GM19372 (cell line): Measurements from ENCODE around the gene CCDC97.
A peak's percentile ranks its signal among the peaks of the same experiment; 100 is the strongest.
"Not testable (repeated sequence)": the region's sequence is repeated elsewhere in the genome, so short reads cannot be mapped to it uniquely, and the experiment has no call there.

Experiments
- ATAC-seq: cut with Tn5 transposase; IDR thresholded peaks from one replicate; pipeline ENCODE4 v1.9.1; 2021; ENCODE audit warnings: mild to moderate bottlenecking, low read depth, moderate library complexity; ENCODE audit not compliant: unreplicated experiment

CCDC97 gene

DNA sequence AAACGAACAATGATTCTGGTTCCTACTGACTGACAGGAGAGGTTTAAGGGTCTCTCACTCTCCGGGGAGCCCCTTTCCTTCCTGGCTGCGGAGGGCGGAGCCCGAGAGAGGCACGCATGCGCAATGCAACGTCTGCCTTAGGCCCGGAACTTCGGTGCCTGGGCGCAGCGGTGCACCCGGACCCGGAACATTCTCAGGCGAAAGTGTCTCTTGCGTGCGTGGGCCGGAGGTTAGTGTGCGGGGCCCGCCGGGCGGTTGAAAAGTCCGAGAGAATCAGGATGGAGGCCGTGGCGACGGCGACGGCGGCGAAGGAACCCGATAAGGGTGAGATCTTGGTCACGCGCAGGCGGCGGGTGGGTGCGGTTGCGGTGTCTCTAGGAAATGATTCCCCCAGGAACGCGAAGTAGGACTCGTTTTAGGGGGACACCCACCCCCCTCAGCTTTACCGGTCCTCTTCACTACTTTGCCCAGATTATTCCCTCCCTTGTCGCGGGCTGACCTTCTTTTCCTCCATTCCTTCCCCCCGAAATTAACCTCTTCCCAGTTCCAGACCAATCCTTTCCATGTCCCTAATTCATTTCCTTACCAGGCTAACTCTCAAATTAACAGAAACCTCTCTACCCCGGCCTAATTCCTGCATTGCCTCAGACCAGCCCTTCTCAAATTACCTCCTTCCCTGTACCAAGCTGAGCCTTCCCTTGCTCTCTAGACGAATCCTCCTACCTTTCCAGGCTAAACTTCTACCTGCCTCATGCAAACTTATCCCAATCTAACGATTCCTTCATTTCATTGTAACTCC lies at the start of gene CCDC97:
TSS of gene CCDC97 (plus strand) at position 140 of the 799 bp plus-strand sequence. CDS start at position 279, 139 bp downstream.
- peak; percentile 71 for ATAC-seq

DNA sequence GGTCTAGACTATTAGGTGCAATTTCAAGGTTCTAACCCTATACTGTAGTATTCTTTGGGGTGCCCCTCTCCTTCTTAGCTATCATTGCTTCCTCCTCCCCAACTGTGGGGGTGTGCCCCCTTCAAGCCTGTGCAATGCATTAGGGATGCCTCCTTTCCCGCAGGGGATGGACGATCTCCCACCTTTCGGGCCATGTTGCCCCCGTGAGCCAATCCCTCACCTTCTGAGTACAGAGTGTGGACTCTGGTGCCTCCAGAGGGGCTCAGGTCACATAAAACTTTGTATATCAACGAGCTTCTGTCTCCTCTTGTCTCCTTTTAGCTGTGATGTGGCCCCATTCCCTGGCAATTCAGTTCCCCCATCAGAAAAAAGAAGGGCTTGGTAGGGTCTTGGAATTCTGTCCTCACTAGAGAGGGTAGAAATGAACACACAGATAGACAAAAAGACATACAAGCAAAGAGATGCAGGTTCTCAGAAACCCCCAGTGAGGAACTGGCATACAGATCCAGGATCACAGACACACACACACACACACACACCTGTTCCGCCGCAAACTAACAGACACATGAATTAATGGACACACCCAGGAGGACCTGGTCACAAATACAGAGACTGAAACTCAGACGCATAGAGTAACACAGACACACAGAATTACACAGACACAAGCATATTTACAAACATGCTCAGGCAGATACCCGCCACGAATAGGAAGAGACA lies 48.3 kb upstream of the CCDC97 start:
- no peak for ATAC-seq

DNA sequence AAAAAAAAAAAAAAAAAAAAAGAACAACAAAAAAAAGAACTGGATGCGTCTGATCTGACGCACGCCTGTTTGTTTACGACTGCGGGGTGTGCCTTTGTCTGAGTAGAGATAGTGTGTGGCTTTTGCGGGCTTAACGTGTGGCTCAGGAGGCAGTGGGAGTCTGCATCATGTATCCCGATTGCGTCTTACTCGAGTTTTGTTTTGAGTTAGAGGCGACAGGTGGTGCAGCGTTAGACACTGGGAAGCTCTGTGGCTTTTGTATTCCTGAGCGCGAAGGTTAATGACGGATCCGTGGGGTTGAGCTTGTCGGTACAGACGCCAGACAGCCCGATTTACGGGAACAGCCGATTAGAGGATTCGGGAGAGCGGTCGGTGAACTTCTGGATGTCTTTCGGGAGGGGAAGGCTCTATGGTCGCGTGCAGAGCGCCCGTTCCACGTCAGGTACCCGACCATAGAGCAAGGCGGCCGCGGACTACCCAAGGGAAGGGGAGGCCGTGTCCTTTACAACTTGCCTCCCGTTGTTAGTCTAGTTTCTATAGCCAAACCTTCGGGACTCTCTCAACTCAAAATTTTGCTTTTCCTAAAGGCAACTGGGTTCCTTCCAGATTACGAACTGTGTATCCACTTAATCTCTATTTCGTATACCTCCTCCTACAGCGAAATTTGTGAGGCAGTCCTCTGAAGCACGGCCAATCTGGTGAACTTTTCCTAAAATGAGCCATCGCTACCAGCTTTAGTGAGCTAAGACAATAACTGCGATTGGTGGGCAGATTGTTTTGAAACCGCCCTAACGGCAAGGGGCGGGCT lies 46.7 kb upstream of the CCDC97 start:
- no peak for ATAC-seq

DNA sequence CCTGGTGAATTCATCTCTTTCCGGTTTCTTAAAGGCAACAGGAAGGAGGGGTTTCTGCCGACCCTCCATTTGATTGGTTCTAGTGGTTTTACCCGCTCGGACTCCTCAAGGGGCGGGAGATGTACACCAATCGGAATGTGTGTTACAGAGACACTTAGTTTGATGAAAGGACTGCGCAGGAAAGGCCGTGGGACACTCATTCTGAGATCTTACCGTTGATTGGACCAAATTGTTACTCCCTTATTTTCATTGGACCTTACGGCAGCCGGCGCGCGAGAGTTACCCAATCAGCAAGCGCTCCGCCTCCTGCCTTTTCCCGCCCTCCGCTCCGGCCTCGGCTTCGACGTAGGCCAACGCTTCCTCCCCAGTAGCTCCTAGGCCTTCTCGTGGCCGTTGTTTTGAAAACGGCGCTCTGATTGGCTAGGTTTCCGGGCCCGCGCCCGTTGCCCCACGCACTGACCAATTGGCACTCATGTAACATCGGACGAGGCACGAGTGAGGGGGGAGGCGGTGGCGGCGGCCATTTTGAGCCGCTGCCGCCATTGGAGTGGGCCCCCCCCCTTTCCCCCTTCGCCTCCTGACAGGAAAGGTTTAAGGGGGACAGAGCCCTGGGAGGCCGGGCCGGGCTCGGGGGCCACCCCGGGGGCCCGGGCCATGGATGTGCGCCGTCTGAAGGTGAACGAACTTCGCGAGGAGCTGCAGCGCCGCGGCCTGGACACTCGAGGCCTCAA lies 46.0 kb upstream of the CCDC97 start, which contains the start of gene HNRNPUL1:
TSS of gene HNRNPUL1 (plus strand) at position 523 of the 731 bp plus-strand sequence. CDS start at position 655, 132 bp downstream.
- peak; percentile 75 for ATAC-seq

DNA sequence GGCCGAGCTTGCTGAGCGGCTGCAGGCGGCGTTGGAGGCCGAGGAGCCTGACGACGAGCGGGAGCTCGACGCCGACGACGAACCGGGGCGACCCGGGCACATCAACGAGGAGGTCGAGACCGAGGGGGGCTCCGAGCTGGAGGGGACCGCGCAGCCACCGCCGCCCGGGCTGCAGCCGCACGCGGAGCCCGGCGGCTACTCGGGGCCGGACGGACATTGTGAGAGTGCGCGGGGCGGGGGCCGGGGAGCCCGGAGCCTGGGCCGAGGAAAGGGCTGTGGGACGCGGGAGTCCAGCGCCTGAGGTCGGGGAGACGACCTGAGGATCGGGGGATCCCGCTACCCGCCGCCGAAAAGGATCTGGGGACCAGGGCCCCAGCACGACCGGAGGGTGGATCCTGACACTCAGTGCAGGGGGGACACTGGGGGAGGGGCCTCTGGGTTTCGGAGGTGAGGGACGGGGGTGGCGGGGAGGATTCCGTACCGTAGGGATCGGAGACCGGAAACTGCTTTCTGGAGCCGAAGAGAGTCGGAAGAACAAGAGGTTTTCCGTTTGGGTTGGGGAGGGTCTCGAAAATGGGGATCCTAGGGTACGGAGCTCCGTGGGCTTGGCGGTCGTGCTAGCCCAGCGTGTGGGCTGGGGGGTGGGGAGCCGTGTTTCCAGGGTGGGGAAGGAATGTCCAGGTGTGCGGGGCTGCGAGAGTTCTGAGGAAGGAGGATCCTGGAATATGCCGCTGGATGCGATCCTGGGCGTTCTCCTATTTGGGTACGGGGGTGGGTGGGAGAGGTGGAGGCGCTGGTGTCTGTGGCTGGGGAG lies 45.2 kb upstream of the CCDC97 start:
- ATAC-seq = peak; percentile 1

DNA sequence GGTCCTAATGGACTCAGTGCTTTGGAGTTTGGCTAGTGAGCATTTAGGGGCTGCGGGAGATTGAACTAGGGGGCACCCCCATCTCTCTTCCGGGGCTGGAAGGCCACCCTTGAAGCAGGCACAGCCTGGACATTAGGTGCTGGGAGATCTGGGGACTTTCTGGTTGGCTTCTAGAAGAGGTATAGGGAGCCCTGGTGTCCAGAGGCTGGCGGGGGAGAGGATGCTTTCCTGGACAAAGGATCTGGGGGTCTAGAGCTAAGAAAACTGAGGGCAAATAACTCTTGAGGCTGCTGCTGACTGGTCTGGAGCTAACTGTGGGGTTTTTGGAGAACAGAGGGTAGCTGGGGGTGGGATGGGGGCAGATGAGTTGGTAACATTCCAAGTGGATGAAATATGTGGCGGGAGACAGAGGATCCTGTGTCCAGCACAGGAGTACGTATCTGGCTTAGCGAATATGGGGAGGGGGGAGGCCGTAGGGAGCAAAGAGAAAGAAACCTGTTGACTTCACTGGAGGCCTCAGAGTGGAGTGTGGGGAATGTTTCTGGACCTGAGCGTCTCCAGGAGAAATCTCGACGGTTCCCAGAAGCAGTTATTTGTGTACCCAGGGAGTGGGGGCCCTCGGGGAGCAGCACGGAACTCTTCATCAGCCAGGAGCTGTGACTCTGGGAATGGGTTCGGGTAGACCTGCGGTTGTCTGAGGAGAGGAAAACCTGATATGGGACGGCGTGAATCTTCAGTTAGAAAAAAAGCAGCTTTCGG lies 44.4 kb upstream of the CCDC97 start:
- no peak for ATAC-seq

DNA sequence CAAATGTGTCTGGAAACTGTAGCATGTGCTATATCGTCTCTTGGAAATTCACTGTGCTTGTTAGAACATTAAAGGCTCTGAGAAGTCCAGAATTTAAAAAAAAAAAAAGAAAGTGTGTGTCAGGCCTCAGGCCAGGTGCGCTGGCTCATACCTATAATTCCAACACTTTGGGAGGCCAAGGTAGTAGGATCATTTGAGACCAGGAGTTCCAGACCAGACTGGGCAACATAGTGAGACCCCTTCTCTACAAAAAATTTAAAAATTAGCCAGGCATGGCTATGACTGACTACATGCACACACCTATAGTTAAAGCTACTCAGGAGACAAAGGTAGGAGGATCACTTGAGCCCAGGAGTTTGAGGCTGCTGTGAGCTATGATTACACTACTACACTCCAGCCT lies 40.9 kb upstream of the CCDC97 start:
- no peak for ATAC-seq

DNA sequence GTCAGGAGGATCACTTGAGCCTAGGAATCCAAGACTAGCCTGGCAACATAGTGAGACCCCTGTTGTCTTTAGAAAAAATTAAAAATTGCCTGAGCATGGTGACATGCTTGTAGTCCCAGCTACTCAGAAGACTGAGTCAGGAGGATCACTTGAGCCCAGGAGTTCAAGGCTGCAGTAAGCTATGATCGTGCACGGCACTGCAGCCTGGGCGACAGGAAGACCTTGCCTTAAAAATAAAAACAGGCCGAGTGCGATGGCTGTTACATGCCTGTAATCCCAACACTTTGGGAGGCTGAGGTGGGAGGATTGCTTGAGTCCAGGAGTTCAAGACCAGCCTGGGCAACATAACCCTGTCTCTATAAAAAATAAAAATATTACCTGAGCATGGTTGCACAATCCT lies 40.4 kb upstream of the CCDC97 start:
- ATAC-seq = no peak

DNA sequence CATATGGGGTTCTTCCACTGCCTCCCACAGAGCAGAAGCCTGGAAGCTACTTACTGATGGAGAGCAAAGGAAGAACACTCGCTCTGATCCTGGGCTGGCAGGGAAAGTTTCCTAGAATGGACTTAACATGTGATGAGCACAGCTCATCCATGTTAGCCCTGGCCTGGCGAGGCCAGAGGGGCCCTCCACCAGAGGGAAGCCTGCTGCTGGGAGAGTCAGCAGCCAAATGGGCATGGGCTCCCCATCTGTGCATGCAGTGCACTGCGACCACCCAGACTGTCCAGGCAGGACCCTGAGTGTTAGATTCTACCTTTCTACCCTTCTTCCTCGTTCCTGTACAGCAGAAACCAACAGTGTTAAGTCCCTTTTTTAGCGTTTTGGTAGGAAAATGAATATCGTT lies 36.9 kb upstream of the CCDC97 start:
- no peak for ATAC-seq

DNA sequence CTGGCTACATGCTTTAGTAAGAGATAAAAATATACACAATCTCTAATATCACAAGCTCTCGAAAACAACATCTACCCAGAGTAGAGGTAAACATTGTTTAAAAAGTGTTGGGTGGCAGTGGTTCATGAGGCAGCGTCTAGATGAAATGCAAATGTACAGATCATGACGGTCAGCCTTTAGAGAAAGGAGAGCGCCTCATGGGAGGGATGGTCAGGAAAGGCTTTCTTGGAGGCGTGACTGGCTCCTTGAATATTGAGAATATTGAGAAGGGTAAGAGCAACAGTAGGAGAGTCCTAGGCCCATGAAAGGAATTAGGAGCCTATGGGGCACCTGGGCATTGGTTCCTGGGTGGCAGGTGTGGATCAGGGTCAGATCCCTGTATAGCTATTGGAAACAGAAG lies 35.2 kb upstream of the CCDC97 start:
- no peak for ATAC-seq

DNA sequence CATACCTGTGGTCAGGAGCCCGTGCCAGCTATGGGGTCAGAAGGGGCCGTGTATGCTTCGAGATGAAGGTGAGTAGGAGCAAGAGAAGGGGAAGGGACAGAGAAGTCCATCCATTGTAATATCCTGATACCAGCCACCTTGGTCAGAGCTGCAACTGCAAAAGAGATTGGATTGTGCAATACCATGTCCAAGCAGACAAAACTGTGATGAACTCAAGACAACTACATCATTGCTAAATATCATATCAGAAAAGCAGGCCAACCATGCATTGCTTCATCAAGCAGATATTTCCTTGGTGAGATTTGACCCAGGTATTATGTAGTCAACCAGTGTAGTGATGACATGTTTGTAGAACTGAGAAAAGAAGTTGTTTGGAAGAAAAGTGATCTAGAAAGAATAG lies 33.7 kb upstream of the CCDC97 start:
- ATAC-seq = no peak

DNA sequence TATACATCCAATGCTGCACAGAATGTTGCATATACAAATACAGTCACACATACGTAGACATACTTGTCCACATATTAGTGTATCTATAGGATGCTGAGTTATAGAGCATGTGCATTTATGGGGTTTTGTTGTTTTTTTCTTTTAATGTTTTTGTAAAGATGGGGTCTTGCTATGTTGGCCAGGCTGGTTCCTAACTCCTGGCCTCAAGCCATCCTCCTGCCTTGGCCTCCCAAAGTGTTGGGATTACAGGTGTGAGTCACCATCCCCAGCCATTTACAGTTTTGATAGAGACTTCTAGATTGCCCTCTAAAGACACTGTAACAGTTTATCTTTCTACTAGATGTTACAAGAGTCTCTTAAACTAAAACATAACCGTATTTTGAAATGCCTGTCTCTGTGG lies 31.5 kb upstream of the CCDC97 start:
- ATAC-seq = no peak

DNA sequence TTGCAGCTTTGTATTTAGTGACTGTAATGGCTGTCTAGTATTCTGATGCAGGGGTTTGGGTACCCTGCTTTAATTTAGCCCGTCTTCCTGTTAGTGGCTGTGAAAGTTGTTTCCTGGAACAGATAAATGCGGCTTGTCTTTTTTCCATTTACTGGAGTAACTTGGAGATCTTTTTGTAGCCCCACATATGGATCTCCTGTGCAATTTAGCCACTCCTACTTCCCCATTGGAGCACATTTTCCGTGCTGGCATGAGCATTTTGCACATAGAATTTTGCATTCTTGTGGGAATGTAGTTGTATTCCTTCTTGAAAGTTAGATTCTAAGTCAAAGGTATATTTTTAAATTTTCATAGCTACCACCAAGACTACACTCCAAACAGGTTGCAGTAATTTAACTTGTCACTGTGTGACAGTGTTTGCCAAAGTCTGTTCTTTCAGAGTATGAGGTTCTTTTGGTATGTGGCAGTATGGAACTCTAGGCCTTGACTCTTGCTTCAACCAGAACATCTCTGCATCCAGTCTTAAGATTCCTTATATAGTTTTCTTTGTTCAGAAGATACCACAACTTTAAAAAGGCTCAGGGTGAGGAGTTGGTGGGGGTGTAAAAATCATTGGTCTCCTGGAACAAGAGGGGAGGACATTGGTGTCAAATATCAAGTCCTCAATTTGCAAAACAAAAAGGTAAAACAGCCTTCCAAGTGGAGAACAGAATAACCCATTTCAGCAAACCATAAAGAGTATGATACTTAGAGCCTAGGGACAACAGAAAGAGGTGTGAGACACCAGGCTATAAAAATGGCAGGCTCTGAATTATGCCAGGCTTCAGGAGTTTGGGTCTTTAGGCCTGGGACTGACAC lies 21.1 kb upstream of the CCDC97 start:
- no peak for ATAC-seq

DNA sequence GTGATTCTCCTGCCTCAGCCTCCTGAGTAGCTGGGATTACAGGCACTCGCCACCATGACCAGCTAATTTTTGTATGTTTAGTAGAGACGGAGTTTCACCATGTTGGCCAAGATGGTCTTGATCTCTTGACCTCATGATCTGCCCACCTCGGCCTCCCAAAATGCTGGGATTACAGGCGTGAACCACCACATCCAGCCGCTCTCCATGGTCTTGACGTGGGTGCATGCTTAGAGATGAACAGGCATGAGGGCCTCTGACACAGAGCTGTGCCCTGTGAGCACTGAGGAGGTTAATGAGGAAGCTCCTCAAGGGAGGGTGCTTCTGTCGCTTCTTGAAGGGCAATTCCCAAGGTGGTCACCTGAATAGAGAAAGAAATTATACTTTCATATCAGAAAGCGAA lies 20.2 kb upstream of the CCDC97 start:
- ATAC-seq = not testable (repeated sequence)

DNA sequence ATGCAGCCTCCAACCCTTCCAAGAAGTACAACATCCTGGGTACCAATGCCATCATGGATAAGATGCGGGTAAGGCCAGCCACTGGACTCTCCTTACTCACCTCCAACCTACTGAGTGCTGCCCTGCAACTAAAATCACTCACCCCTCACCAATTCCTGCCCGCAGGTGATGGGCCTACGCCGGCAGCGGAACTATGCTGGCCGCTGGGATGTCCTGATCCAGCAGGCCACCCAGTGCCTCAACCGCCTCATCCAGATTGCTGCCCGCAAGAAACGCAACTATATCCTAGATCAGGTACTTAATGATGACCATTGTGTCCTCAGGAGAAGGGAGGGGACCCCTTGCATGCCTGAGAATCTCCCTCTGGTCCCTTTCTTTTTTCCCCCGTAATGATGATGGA lies 15.6 kb upstream of the CCDC97 start:
- no peak for ATAC-seq

DNA sequence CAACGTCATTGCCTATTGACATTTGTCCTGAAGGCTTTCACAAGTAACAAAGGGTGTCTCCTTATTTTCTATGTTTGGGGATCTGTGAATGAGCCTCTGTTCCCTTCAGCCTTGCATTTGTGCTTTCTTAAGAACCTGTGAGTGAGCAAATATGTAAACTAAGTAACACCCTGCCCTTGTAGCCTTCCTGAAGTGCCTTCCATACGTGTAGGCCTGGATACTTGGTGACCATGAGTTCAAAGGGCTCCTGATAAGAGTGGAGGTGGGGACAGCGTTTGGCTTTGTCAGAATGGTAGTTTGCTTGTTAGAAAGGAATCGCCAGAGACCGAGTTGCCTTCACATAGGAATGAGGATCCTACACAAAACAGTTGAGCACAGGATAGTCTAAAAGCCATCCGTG lies 14.5 kb upstream of the CCDC97 start:
- ATAC-seq = no peak

DNA sequence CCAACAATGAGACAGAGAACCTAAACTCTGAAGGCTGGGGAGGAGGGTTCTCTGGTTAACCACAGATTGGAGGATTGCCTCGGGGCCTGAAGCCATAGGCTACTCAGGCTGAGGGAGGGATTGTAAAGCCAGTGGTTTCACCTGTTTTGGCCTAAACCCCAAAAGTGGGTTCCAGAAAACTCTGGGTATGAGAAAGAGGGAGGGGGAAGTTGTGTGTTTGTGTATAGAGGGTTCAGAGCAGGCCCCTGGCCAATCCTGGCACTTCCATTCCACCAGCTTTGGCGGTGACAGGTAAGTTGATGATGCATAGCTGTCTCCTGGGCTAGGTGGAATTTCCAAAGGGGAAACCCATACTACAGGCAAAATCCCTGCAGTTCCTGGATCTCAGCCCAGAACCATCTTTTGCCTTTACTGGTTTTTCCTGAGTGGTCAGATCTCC lies 13.5 kb upstream of the CCDC97 start:
- ATAC-seq = no peak
